GM12891 (cell line): ENCODE data around the gene SHB.

Experiments
- POLR2A ChIP-seq: IDR thresholded peaks from 2 replicates; pipeline ENCODE4 v1.6.1; 2011; ENCODE audit warnings: low read depth, low read length, control low read depth
- TAF1 ChIP-seq: IDR thresholded peaks from 2 replicates; pipeline ENCODE4 v1.6.1; 2011; ENCODE audit warnings: low read depth, low read length, control low read depth

DNA sequence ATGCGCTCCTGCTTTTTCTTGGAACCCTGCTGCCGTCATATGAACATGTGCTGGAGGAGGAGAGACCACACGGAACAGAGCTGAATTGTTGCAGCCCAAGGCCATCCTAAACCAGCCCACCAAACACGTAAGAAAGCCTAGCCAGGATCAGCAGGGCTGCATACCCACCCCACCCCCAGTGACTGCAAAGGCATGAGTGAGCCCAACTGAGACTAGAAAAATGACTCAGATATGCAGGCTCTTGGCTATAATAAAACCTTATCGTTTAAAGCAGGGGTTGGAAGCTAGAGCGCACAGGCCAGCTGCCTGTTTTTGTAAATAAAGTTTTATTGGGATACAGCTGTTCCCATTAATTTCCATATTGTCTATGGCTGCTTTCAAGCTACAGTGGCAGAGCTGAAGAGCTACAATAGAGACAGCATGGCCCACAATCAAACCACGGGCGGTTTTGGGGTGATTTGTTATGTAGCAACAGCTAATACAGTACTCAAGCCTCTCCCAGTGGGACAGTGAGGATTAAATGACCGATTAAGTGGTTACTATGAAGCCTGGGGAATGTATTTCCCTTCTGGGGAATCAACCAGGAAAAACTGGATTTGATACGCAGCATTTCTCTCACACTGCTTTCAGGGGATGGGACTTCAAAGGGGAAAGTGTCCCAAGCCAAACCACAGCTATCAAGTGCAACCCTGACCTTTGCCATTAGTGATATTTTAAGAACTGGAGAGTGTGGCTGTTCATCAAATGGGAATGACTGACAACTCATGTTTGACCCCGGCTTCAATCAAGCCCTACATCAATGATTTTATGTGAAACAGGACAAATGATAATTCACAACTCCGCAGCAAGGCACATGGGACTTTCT lies 6.3 kb downstream of the SHB start:
- no peak for TF ChIP-seq TAF1
- no peak for TF ChIP-seq POLR2A
